ENCODE results near the gene DMRT3.

- no peak for TF ChIP-seq YY1 (IDR thresholded peaks at IDR 0.05; ENCODE audit: insufficient read depth, insufficient read length)
- TF ChIP-seq ZNF274 (IDR thresholded peaks at IDR 0.05; ENCODE audit: low read depth, low read length): no peak
- no peak for TF ChIP-seq SUZ12 (IDR thresholded peaks at IDR 0.05; ENCODE audit: extremely low read depth, insufficient read depth, insufficient read length)
Measured at GRCh38 chr9:980640-981039, 4.2 kb downstream of the DMRT3 start.
